A673 (cell line): ENCODE data around the gene KCNIP4.
"Not testable (repeated sequence)": the region's sequence is repeated elsewhere in the genome, so short reads cannot be mapped to it uniquely, and the experiment has no call there.

Experiments
- EZH2 ChIP-seq: fragments of 200-600 bp; sonication (generic); IDR thresholded peaks from 2 replicates; pipeline ENCODE4 v1.6.1; 2017; ENCODE audit warnings: borderline replicate concordance, low read depth, mild to moderate bottlenecking, mixed read lengths, antibody characterized with exemption, low read length; ENCODE audit not compliant: poor library complexity, severe bottlenecking
- TF ChIP-seq, protein P1 (sequence below): fragments of 300-800, 200-600 bp; sonication (generic); conservative IDR thresholded peaks from 2 replicates; pipeline ENCODE4 v1.5.1; 2017; ENCODE audit warnings: low read depth, mild to moderate bottlenecking, antibody characterized with exemption, low read length, moderate library complexity, mixed read lengths

DNA sequence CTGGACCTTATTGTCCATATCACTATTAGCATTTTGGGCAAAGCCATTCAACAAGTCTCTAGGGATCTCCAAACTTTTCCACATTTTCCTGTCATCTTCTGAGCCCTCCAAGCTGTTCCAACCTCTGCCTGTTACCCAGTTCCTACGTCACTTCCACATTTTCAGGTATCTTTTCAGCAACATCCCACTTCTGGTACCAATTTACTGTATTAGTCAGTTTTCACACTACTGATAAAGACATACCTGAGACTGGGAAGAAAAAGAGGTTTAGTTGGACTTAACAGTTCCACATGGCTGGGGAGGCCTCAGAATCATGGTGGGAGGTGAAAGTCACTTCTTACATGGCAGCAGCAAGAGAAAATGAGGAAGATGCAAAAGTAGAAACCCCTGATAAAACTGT, 1165.4 kb downstream of the KCNIP4 start:
- TF ChIP-seq, protein P1, sequence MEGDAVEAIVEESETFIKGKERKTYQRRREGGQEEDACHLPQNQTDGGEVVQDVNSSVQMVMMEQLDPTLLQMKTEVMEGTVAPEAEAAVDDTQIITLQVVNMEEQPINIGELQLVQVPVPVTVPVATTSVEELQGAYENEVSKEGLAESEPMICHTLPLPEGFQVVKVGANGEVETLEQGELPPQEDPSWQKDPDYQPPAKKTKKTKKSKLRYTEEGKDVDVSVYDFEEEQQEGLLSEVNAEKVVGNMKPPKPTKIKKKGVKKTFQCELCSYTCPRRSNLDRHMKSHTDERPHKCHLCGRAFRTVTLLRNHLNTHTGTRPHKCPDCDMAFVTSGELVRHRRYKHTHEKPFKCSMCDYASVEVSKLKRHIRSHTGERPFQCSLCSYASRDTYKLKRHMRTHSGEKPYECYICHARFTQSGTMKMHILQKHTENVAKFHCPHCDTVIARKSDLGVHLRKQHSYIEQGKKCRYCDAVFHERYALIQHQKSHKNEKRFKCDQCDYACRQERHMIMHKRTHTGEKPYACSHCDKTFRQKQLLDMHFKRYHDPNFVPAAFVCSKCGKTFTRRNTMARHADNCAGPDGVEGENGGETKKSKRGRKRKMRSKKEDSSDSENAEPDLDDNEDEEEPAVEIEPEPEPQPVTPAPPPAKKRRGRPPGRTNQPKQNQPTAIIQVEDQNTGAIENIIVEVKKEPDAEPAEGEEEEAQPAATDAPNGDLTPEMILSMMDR, result not testable (repeated sequence)
- TF ChIP-seq EZH2, result not testable (repeated sequence)
